BLaER1 (cell line): ENCODE data around the gene NDUFS1.
"Not testable (repeated sequence)": the region's sequence is repeated elsewhere in the genome, so short reads cannot be mapped to it uniquely, and the experiment has no call there.

Source experiments
- H3K27ac ChIP-seq: shearing (Covaris generic); formaldehyde crosslinking; 2 replicates; pipeline ENCODE4 v1.8.1; 2022
- H3K27me3 ChIP-seq: shearing (Covaris generic); formaldehyde crosslinking; 2 replicates; pipeline ENCODE4 v1.8.1; 2022
- H3K36me3 ChIP-seq: shearing (Covaris generic); formaldehyde crosslinking; 2 replicates; pipeline ENCODE4 v1.8.1; 2022
- H3K4me1 ChIP-seq: shearing (Covaris generic); formaldehyde crosslinking; 2 replicates; pipeline ENCODE4 v1.8.1; 2022
- H3K4me2 ChIP-seq: shearing (Covaris generic); formaldehyde crosslinking; 2 replicates; pipeline ENCODE4 v1.8.1; 2022
- H3K4me3 ChIP-seq: shearing (Covaris generic); formaldehyde crosslinking; 2 replicates; pipeline ENCODE4 v1.8.1; 2022
- H3K9ac ChIP-seq: shearing (Covaris generic); formaldehyde crosslinking; 2 replicates; pipeline ENCODE4 v1.8.1; 2022
- H3K9me3 ChIP-seq: shearing (Covaris generic); formaldehyde crosslinking; 2 replicates; pipeline ENCODE4 v1.8.1; 2022
- H4K20me1 ChIP-seq: shearing (Covaris generic); formaldehyde crosslinking; 2 replicates; pipeline ENCODE4 v1.8.1; 2022
- Cebpa-rat ChIP-seq: shearing (Covaris generic); IDR thresholded peaks from 2 replicates; pipeline ENCODE4 v1.8.1; 2022

The NDUFS1 gene

DNA sequence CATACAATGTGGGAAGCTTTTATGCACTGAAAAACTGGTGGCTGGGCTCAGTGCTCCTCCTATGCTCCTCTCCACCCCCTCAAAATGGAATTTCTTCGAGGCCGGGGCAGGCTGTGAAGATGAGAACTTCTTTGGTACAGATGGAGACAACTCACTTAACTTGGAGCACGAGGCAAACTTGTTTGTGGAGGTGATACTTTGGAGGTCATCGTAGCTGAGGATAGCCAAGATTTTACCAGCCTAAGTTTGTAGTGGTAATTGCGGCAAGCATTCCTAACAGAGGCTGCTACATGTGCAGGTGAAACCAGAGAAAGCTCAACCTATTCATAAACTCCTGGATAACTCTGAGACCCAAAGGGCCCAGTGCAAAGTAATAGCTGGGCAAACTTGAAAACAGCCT is 13.6 kb downstream of the NDUFS1 start:
- TF ChIP-seq Cebpa-rat = no peak

DNA sequence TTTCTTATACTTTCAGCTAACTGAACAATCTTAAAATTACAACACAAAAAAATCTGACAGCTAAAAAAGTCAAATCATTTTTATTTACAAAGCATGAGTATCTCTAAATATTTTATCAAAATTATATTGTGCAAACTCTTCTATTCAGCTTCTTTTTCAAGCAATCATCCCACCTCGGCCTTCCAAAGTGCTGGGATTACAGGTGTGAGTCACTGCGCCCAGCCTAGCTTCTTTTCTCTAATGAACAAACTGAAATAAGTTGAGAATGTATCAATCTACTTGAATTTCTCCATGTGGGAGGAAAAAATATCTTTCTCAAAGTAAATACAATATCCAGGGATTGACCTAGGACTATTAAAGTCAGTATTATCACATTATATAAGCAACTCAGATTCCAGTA is 14.9 kb downstream of the NDUFS1 start:
- peaks cover 12% of the 10 kb centered on the region; the same call in 1 of the 2 replicates for H4K20me1 ChIP-seq
- H3K4me1 ChIP-seq = no peaks in the 10 kb centered on the region
- H3K27ac ChIP-seq = no peak overlapping the region
- no peaks in the 10 kb centered on the region for H3K27me3 ChIP-seq
- TF ChIP-seq Cebpa-rat = no peak
- H3K9me3 ChIP-seq = no peaks in the 10 kb centered on the region
- H3K4me2 ChIP-seq = no peak overlapping the region
- H3K36me3 ChIP-seq = peaks cover 95% of the 10 kb centered on the region
- H3K4me3 ChIP-seq = no peak overlapping the region
- no peak overlapping the region for H3K9ac ChIP-seq

More for the DNA sequence above, 13.6 kb downstream of the NDUFS1 start:
- Histone ChIP-seq H3K9me3 (no peaks in the 10 kb centered on the region), H3K4me1 (peaks cover 2% of the 10 kb centered on the region; the same call in 1 of the 2 replicates), H3K4me3 (no peak overlapping the region), H3K27ac (no peak overlapping the region), H3K36me3 (peaks cover 97% of the 10 kb centered on the region), H3K27me3 (no peaks in the 10 kb centered on the region), H4K20me1 (peaks cover 20% of the 10 kb centered on the region), H3K9ac (no peak overlapping the region), H3K4me2 (no peak overlapping the region)

DNA sequence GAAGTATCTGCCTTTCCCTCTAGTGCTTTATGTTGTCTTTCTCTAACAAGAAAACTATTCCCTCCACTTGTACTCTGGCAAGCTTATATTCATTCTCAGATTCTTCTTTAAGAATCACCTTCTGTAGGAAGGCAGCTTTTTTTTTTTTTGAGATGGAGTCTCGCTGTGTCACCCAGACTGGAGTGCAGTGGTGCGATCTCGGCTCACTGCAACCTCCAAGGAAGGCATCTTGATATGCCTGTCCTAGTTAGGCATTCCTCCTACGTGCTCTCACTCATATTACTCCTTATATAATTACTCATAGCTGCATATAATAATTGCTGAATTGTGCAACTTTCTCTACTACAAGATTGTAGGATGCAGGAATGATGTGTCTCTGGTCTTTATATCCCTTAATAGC is 15.8 kb downstream of the NDUFS1 start:
- TF ChIP-seq Cebpa-rat = no peak
- Histone ChIP-seq H3K9me3 (no peaks in the 10 kb centered on the region), H3K4me2 (no peak overlapping the region), H3K36me3 (peaks cover 96% of the 10 kb centered on the region), H3K27ac (no peak overlapping the region), H3K4me3 (no peak overlapping the region), H3K9ac (no peak overlapping the region), H4K20me1 (peaks cover 12% of the 10 kb centered on the region; the same call in 1 of the 2 replicates), H3K4me1 (no peaks in the 10 kb centered on the region), H3K27me3 (no peaks in the 10 kb centered on the region)

DNA sequence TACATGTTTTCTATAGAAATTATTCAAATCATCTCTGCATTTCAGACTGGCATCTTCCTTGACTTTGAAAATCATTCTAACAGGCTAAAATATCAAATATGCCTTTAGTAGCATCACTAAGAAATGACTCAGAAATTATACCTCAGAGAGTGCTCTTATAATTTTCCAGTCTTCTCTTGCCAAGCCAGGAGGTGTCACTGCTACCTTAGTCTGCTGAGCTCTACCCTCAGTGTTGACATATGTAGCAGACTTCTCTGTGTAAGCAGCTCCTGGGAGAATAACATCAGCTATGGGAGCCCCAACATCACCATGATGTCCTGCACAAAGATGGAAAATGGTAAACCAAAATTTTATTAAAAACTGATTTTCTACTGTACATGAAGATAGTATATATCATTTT is 31.6 kb downstream of the NDUFS1 start:
- no peak for TF ChIP-seq Cebpa-rat
- Histone ChIP-seq H3K36me3 (peaks cover 93% of the 10 kb centered on the region), H3K9me3 (no peaks in the 10 kb centered on the region), H3K9ac (no peak overlapping the region), H4K20me1 (no peaks in the 10 kb centered on the region), H3K4me3 (no peak overlapping the region), H3K27me3 (no peaks in the 10 kb centered on the region), H3K27ac (no peak overlapping the region), H3K4me2 (no peak overlapping the region), H3K4me1 (no peaks in the 10 kb centered on the region)

DNA sequence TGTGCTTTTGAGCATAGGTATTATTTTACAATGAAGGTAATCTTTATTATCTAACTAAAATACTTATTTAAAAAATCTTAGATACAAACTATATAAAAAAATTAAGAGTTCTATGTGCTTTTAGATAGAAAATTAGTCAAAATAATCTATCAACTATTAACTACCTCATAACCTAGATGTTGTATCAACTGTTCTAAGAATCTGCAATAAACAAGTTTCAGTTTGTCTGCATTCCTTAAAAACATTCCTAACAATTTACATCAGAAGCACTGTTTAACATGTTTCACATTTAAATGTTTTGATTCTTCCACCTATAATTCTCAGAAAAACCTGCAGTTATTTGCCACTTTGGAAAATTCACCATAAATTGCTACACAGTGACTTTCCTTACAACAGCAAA is 33.3 kb downstream of the NDUFS1 start:
- H3K4me3 ChIP-seq = no peak overlapping the region
- H3K27me3 ChIP-seq = no peaks in the 10 kb centered on the region
- H3K36me3 ChIP-seq = peaks cover 96% of the 10 kb centered on the region
- no peak overlapping the region for H3K27ac ChIP-seq
- no peak for TF ChIP-seq Cebpa-rat
- no peaks in the 10 kb centered on the region for H3K4me1 ChIP-seq
- no peaks in the 10 kb centered on the region for H4K20me1 ChIP-seq
- peaks cover 7% of the 10 kb centered on the region; the same call in 1 of the 2 replicates for H3K9me3 ChIP-seq
- H3K4me2 ChIP-seq = no peak overlapping the region
- H3K9ac ChIP-seq = no peak overlapping the region

DNA sequence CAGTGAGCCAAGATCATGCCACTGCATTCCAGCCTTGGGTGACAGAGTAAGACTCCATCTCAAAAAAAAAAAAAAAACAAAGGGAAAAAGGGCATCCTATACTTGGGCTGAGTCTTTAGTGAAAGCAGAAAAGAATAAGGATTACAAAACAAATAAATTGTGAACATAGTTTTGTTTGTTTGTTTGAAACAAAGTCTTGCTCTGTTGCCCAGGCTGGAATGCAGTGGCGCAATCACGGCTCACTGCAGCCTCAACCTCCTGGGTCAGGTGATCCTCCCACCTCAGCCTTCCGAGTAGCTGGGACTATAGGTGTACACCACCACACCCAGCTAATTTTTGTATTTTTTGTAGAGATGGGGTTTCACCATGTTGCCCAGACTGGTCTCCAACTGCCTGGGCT is 36.7 kb downstream of the NDUFS1 start:
- not testable (repeated sequence) for H3K27me3 ChIP-seq, H4K20me1 ChIP-seq, H3K4me2 ChIP-seq, H3K9ac ChIP-seq, H3K27ac ChIP-seq, H3K4me1 ChIP-seq, H3K4me3 ChIP-seq
- Histone ChIP-seq H3K9me3 (peaks cover 11% of the 10 kb centered on the region; the same call in 1 of the 2 replicates), H3K36me3 (peaks cover 94% of the 10 kb centered on the region)

DNA sequence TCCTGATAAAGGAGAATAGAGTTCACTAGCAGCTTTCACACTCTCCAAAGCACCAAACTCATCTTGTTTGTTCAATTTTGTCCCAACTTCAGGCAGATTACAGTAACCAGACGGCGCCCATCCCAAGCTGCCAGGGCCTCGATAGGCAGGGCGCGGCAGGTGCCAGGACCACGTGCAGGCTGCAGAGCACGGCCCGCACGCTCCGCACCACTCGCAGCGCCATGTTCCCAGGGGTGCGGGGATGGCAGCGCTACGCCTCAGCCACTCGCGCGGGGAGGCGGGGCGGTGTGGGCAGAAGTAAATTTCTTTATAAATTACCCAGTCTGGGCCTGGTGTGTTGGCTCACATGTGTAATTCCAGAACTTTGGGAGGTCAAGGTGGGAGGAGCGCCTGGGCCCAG is 43.0 kb downstream of the NDUFS1 start:
- Histone ChIP-seq H3K9ac (no peak overlapping the region), H4K20me1 (no peaks in the 10 kb centered on the region), H3K9me3 (peaks cover 6% of the 10 kb centered on the region; the same call in 1 of the 2 replicates)

DNA sequence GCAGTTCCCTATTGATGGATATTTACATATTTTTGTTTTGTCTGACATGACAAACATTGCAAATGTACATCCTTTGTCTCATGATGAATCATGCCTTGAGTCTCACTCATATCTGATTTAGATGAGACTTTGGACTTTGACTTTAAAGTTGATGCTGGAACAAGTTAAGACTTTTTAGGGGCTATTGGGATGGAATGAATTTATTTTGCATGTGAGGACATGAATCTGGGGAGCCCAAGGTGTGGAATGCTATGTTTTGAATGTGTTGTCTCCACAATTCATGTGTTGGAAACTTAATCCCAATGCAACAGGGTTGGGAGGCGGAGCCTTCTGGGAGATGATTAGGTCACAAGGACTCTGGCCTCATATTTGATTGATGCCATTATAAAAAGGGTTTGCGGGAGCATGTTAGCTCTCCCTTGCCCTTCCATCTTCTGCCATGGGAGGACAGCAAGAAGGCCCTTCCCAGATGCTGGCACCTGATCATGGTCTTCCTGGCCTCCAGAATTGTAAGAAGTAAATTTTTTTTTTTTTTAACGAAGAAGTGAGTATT is 44.1 kb downstream of the NDUFS1 start:
- no peaks in the 10 kb centered on the region for H3K4me1 ChIP-seq
- H4K20me1 ChIP-seq = no peaks in the 10 kb centered on the region
- no peak for TF ChIP-seq Cebpa-rat
- H3K36me3 ChIP-seq = peaks cover 62% of the 10 kb centered on the region
- no peaks in the 10 kb centered on the region for H3K9me3 ChIP-seq
- no peak overlapping the region for H3K4me2 ChIP-seq
- no peak overlapping the region for H3K4me3 ChIP-seq
- no peak overlapping the region for H3K27ac ChIP-seq
- no peak overlapping the region for H3K9ac ChIP-seq
- H3K27me3 ChIP-seq = no peaks in the 10 kb centered on the region

More for the DNA sequence above, 43.0 kb downstream of the NDUFS1 start:
- Histone ChIP-seq H3K4me3 (no peak overlapping the region), H3K27me3 (no peaks in the 10 kb centered on the region), H3K4me1 (no peaks in the 10 kb centered on the region), H3K27ac (no peak overlapping the region), H3K4me2 (no peak overlapping the region), H3K36me3 (peaks cover 74% of the 10 kb centered on the region)
- TF ChIP-seq Cebpa-rat = no peak

DNA sequence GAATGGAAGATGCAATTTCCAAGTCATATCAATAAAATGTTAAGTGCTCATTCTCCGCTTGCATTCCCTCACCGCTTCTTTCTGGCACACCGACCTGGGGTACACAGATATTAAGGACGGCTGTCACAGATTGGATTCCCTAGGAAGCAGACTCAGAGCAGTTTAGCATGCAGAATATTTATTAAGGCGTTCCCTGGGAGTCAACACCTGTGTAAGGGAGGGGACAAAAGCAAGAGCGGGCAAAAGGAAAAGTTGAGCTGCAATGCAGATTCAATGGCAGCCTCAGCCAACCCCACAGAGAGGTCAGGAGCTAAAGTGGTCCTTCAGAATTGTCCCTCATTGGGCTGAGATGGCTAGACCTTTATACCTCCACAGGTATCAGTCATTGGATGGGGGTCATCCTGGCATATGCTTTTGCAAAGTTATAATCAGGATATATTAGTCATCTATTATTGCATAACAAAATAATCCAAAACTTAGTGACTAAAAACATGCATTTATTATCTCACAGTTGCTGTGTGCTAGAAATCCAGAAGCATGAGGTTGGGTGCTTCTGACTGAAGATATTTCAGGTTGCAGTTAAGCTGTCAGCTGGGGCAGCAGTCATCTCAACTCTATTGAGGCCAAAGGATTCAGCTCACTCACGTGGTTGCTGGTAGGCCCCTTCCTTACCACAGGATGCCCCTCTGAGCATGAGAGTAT is 46.2 kb downstream of the NDUFS1 start:
- no peak for TF ChIP-seq Cebpa-rat
- no peaks in the 10 kb centered on the region for H3K27me3 ChIP-seq
- peaks cover 43% of the 10 kb centered on the region for H3K36me3 ChIP-seq
- H3K9ac ChIP-seq = no peak overlapping the region
- peaks cover 6% of the 10 kb centered on the region for H3K4me1 ChIP-seq
- H3K4me2 ChIP-seq = no peak overlapping the region
- H3K9me3 ChIP-seq = no peaks in the 10 kb centered on the region
- H4K20me1 ChIP-seq = no peaks in the 10 kb centered on the region
- no peak overlapping the region for H3K4me3 ChIP-seq
- H3K27ac ChIP-seq = no peak overlapping the region

DNA sequence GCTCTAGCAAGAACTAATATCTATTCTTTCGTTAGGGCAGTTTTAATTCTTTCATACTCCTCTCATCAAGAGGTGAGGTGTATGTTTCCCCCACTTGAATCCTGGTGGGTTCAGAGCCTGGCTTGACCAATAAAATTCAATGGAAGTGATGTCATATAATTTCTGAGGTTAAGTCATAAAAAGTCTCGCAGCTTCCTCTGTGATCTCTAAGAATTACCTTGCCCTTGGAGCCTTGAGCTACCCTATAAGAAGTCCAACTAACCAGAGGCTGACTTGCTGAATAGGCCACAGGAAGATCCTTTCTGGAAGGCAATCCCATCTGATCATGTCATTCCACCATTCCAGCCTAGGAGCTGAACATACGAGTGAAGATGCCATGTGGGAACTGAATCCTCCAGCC is 47.1 kb downstream of the NDUFS1 start:
- no peak overlapping the region for H3K4me3 ChIP-seq
- H3K27me3 ChIP-seq = no peaks in the 10 kb centered on the region
- no peak overlapping the region for H3K4me2 ChIP-seq
- H3K27ac ChIP-seq = no peak overlapping the region
- H3K9me3 ChIP-seq = no peaks in the 10 kb centered on the region
- peaks cover 37% of the 10 kb centered on the region for H3K36me3 ChIP-seq
- H3K4me1 ChIP-seq = peaks cover 6% of the 10 kb centered on the region
- H3K9ac ChIP-seq = no peak overlapping the region
- no peak for TF ChIP-seq Cebpa-rat
- no peaks in the 10 kb centered on the region for H4K20me1 ChIP-seq
